Measurements from ENCODE around the gene ZFAND3. TPM values are rescaled to one million over a fixed set of nuclear protein-coding genes. Genes with fewer than 3 reads are reported as not detected.
A peak's percentile ranks its signal among the peaks of the same experiment; 100 is the strongest.

ZFAND3 gene
- total and polyA plus RNA-seq, 12 donors, result 21.4 to 163 (median 46.3) TPM

DNA sequence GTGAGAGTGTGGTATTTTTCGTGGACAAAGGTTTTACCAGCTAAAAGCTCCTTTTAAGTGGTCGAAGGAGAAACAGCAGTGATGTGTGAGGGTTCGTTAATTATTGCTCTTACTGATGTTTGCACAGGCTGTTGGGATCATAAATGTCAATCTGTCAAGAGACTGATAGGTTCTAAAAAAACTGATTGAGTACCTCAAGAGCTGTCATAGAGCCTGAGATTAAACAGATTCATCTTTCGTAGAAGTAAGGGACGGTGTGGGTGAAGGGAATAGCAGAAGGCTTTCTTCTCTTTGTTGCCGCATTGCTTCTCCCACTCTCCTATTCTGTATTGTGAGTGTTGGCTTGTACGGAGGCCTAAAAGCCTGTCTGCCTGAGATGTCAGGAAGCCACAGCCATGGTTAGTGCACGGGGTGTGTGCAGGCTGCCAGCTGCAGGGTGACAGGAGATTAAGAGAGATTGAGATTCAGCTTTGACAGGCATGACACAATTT is 291.0 kb downstream of the ZFAND3 start:
- H3K9me3 ChIP-seq (replicated peaks in 1 of 3), result no peaks in the 10 kb centered on the region
- intact Hi-C loops (cut with DNase I), result no loop called here
- H3K4me3 ChIP-seq, result no peak overlapping the region
- peak in 4 of 7 donors; percentile 13 to 62 (median 26) for DNase-seq
- H3K27ac ChIP-seq, result no peak overlapping the region
- H3K27me3 ChIP-seq, result no peaks in the 10 kb centered on the region
- WGBS, 4 donors, result 71 to 79% (median 77%) methylated on average over 8 of the region's 8 CpGs
- H3K36me3 ChIP-seq (replicated peaks in 1 of 2), result no peaks in the 10 kb centered on the region
- no peak for TF ChIP-seq POLR2A (IDR thresholded peaks at IDR 0.05)
- TF ChIP-seq, protein P1, sequence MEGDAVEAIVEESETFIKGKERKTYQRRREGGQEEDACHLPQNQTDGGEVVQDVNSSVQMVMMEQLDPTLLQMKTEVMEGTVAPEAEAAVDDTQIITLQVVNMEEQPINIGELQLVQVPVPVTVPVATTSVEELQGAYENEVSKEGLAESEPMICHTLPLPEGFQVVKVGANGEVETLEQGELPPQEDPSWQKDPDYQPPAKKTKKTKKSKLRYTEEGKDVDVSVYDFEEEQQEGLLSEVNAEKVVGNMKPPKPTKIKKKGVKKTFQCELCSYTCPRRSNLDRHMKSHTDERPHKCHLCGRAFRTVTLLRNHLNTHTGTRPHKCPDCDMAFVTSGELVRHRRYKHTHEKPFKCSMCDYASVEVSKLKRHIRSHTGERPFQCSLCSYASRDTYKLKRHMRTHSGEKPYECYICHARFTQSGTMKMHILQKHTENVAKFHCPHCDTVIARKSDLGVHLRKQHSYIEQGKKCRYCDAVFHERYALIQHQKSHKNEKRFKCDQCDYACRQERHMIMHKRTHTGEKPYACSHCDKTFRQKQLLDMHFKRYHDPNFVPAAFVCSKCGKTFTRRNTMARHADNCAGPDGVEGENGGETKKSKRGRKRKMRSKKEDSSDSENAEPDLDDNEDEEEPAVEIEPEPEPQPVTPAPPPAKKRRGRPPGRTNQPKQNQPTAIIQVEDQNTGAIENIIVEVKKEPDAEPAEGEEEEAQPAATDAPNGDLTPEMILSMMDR (IDR thresholded peaks at IDR 0.05), result no peak
- H3K4me1 ChIP-seq (replicated peaks in 1 of 2), result peaks cover 0 to 12% of the 10 kb centered on the region in 2 donors

DNA sequence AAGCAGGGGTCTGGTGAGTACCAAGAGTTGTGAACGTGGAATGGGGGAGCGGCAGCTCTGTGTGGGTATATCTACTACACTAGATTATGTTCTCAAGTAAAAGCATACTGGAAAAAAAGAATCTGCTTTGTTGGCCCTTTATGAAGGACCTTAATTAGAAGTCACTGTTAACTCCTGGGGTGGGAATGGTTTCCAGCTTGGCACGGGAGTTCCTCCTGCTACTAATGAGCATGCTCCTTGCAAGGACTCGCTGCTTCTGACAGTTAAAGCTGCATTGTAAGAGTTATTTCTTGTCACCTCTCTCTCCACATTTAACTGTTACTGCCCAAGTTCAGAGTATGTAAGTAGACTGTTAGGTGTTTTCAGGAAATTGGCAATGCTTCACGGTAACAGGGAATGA is 292.7 kb downstream of the ZFAND3 start:
- WGBS, 4 donors, result 87 to 95% (median 92%) methylated on average over 5 of the region's 5 CpGs
- H3K27me3 ChIP-seq, result no peaks in the 10 kb centered on the region
- intact Hi-C loops (cut with DNase I), result no loop called here
- DNase-seq, result no peak
- H3K4me3 ChIP-seq, result no peak overlapping the region
- no peak overlapping the region for H3K27ac ChIP-seq
- TF ChIP-seq, protein P1 (IDR thresholded peaks at IDR 0.05), result no peak
- no peak for TF ChIP-seq POLR2A (IDR thresholded peaks at IDR 0.05)
- no peaks in the 10 kb centered on the region for H3K9me3 ChIP-seq (replicated peaks in 1 of 3)
- H3K36me3 ChIP-seq (replicated peaks in 1 of 2), result no peaks in the 10 kb centered on the region
- peaks cover 0 to 12% of the 10 kb centered on the region in 2 donors for H3K4me1 ChIP-seq (replicated peaks in 1 of 2)

DNA sequence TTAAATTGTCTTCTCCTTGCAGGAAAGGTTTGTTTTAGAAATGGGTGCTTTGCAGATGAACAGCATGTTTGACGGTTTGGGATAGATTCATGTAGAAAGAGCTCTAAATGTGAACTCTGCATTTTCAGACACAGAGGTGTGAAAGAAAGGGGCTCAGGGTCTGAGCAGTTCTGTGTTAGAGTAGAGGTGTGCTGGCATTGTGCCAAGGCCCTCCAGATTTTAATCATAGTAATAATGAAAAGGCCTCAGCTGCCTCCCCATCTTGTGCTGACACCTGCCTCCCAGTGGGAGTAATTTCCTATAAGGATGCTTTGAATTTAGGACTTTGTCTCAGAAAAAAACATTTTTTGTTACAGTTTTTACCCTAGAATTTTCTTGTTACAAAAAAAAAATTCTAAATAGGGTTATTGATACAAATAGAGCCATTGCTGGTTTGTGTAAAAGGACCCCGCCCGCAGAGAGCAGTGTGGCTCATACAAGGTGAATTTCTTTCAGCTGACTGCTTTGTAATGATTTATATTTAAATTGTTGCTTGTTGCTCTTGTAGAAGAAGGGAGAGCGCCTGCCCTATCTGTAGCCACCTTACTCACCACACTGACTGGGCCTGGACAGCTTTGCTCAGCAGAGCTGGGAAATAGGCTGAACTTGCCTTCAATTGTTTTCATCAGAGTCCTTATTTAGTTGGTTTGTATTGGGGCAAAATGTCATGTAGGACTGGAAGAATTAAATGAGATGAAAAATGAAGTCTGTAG is 294.5 kb downstream of the ZFAND3 start:
- Histone ChIP-seq H3K36me3 (replicated peaks in 1 of 2) (no peaks in the 10 kb centered on the region), H3K27ac (no peak overlapping the region), H3K27me3 (no peaks in the 10 kb centered on the region), H3K9me3 (replicated peaks in 1 of 3) (no peaks in the 10 kb centered on the region), H3K4me1 (replicated peaks in 1 of 2) (peaks cover 0 to 12% of the 10 kb centered on the region in 2 donors), H3K4me3 (no peak overlapping the region)
- DNase-seq, result no peak
- no peak for TF ChIP-seq POLR2A (IDR thresholded peaks at IDR 0.05)
- TF ChIP-seq, protein P1 (IDR thresholded peaks at IDR 0.05), result no peak
- intact Hi-C loops (cut with DNase I), result no loop called here
- 86 to 98% (median 92%) methylated on average over 4 of the region's 4 CpGs for WGBS, 4 donors

DNA sequence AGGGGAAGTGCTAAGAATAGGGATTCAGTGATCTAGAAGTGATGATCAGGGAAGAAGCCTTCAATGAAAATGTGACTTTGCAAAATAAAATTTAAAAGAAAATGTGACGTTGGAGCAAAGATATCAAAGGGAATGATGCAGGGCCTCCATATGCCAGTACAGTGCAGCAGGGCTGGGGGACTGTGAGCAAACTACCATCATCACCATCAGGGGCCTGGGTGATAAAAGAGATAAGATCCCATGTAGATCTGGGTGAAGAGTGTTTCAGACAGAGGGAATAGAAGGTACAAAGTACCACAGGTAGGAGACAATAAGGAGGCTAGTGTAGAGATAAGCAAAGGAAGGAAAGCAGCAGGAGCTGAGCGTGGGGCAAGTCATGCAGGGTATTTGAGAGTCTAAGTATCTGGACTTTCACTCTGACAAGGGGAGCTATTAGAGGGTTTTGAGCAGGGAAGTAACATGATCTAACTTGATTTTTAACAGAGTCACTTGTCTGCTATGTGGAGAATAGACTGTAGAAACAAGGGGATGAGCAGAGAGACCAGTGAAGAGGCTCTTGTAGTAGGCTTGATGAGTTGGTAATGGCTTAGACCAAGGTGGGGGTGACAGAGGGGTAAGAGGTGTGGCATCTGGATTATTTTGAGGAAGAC is 295.6 kb downstream of the ZFAND3 start:
- Histone ChIP-seq H3K27me3 (no peaks in the 10 kb centered on the region), H3K27ac (no peak overlapping the region), H3K4me3 (no peak overlapping the region), H3K9me3 (replicated peaks in 1 of 3) (no peaks in the 10 kb centered on the region), H3K36me3 (replicated peaks in 1 of 2) (no peaks in the 10 kb centered on the region), H3K4me1 (replicated peaks in 1 of 2) (peaks cover 0 to 10% of the 10 kb centered on the region in 2 donors)
- intact Hi-C loops (cut with DNase I), result no loop called here
- no peak for TF ChIP-seq POLR2A (IDR thresholded peaks at IDR 0.05)
- TF ChIP-seq, protein P1 (IDR thresholded peaks at IDR 0.05), result no peak
- 90 to 96% (median 94%) methylated on average over 2 of the region's 2 CpGs for WGBS, 4 donors
- no peak for DNase-seq

Data from adrenal gland (tissue), 12 donors.